HG02623 (cell line): Measurements from ENCODE around the gene C1R.
"Not testable (repeated sequence)": the region's sequence is repeated elsewhere in the genome, so short reads cannot be mapped to it uniquely, and the experiment has no call there.

Source experiments
- ATAC-seq: cut with Tn5 transposase; IDR thresholded peaks from one replicate; pipeline ENCODE4 v1.9.1; 2021; ENCODE audit warnings: moderate library complexity; ENCODE audit not compliant: unreplicated experiment

Gene C1R

DNA sequence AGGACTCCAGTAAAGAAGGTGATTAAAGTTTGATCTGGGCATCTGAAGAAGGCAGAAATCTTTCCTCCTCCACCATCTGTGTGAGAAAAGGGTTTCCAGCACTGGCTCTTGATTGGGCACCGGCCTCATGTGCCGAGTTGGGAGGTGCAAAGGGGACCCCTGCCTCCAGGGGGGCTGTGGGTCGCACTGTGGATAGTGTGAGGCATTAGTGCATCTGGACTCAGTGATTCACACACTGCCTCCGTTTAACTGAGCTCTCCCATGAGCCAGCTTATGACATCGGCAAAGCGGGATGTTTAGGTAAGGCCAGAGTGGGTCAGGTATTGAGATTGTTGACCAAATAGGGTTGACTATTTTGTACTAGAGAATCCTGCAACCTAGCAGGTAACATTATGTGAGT, 22.9 kb downstream of the C1R start:
- no peak for ATAC-seq

- no peak for ATAC-seq
These were observed 23.3 kb downstream of the C1R start for GRCh38 chr12:7068994-7069346.

- ATAC-seq = no peak
These were observed 23.8 kb downstream of the C1R start for GRCh38 chr12:7068240-7068993.

GRCh38 chr12:7067096-7067495, 25.1 kb downstream of the C1R start:
- no peak for ATAC-seq

DNA sequence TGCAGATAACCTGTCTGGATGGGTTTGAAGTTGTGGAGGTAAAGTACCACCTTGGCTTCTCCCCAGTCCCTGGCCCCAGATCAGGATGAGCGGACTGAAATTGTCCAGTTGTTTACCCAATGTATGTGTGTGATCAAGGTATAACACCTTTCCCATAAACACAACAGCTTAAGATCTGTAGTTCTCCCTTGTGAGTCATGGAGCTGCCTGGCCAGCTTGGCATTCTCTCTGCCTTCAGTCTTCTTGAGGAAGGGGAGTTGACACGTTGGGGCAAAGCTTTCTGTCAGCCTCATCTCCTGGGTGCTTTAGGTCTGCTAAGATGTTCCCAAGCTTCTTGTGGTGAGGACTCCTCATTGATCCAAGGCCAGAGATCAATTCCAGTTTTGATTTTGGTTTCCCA, 25.6 kb downstream of the C1R start:
- no peak for ATAC-seq

DNA sequence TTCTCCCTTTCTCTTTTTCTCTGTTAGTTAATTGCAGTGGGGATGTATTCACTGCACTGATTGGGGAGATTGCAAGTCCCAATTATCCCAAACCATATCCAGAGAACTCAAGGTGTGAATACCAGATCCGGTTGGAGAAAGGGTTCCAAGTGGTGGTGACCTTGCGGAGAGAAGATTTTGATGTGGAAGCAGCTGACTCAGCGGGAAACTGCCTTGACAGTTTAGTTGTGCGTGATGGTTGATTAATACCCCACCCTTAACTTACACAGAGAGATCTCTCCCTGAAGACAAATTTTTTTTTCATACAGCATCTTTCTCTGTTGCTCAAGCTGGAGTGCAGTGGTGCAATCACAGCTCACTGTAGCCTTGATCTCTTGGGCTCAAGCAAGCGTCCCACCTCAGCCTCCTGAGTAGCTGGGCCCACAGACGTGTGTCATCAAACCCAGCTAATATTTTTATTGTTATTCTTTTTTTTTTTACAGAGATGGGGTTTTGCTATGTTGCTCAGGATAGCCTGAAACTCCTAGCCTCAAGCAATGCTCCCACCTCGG, 27.1 kb downstream of the C1R start:
- ATAC-seq = no peak

DNA sequence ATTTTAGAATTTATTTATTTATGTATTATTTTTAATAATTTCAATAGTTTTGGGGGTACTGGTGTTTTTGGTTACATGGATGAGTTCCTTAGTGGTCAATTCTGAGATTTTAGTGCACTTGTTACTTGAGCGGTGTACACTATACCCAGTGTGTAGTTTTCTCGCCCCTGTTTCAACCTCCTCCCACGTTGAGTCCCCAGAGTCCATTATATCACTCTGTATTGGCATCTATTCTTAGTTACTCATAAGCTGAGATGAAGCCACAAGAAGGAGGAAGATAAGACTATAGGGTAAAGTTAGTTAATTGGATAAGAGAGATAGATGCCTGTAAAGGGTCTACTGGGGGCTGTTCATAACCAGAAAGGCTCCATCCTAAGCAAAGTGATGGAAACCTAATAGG, 27.7 kb downstream of the C1R start:
- ATAC-seq = no peak

DNA sequence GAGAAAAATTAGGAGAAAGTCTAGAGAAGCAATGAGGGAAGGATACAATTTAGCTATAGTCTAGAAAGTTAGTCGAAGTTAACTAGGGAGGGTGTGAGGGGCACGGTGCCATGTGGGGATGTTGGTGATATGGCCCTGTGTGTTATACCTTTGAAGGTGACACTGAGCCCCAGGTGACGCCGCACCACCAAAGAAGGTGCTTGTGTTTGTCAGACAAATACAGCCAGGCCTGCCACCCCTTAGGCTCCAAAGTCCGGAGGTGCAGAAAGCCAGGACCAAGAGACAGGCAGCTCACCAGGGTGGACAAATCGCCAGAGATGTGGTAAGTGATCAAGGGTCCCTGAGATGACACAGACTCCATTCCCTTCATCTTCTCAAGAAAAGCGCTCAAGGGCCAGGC, 30.6 kb downstream of the C1R start:
- ATAC-seq = no peak

GRCh38 chr12:7061138-7061537, 31.1 kb downstream of the C1R start:
- no peak for ATAC-seq

DNA sequence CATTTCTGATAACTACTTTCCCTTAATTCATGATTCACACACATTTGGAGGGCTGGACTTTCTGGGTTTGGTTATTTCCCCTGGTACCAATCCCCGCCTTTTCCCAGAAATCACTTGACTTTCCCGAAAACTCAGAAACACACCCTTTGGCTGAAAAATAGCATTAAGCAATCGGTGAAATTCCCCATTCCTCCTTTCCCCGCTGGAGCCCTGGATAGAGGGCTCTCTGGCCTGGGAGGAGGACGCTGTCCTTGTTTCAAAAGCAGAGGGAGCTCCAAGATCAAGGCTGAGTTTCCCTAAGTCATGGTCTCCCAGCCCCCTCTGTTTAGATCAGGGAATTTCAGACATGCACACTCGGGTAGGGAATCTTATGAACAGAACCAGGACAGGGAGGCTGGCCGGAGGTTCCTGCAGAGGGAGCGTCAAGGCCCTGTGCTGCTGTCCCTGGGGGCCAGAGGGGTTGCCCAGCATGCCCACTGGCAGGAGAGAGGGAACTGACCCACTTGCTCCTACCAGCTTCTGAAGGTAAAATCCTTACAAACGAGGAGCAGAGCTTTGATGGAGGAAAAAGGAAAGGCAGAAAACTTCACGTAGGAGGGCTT, 31.8 kb downstream of the C1R start, which contains the start of gene C1S:
Gene C1S (plus strand): TSS at position 366 of the 602 bp plus-strand sequence. CDS start 1,195 bp downstream, outside the sequence.
- no peak for ATAC-seq

- ATAC-seq = no peak
These were observed 32.5 kb downstream of the C1R start for GRCh38 chr12:7059780-7060179.

GRCh38 chr12:7058850-7059395, 33.3 kb downstream of the C1R start:
- no peak for ATAC-seq

DNA sequence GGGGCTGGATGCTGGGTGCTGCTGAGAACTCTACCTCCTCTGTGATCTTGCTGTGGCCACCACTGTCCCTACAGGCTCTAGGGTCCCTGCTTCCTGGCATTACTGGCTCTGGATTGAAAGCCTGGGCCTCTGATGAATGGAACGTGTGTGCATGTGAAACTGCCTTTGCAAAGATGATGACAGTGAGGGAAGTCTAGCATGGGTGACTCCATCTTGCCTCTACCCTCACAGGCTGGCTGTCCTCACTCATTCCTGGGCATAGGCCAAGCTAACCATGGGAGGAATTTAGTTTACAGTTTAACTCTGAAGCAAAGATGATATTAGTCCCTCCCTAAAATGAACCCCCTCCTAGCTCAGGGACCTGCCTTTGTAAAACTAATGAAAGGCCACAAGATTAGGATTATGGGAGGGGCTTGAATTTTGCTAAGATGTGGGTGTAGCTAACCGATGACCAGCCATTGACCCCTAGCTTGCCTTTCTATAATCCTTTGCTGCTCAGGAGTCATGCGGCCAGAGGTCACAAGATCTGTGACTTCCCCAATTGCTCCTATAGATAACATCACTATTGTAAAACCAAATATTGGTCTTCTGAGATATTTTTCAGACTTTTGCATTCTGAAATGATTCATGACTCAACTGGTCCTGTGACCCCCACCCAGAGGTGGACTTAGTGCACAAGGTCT, 33.9 kb downstream of the C1R start:
- ATAC-seq = no peak

DNA sequence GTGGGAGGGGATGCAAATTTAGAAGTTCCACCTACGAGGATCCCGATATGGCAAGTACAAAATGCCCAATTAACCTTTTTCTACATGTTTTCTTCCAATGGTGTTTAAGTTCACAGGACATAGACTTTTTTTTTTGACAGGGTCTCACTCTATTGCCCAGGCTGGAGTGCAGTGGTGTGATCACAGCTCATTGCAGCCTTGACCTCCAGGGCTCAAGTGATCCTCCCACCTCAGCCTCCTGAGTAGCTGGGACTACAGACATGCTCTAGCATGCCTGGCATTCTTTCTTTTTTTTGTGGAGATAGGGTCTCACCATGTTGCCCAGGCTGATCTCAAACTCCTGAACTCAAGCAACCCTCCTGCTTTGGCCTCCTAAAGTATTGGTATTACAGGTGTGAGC, 36.5 kb downstream of the C1R start:
- not testable (repeated sequence) for ATAC-seq

DNA sequence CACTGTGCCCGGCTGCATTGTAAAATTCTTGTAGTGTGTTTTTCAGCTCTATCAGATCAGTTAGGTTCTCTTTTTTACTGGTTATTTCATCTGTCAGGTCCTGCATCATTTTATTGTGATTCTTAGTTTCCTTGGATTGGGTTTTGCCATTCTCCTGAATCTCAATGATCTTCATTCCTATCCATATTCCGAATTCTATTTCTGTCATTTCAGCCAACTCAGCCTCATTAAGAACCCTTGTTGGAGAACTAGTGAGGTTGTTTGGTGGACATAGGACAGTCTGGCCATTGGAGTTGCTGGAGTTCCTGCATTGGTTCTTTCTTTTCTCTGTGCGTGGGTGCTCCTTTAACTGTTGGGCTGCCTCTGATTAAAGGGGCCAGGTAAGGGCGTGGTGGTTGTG, 37.3 kb downstream of the C1R start:
- ATAC-seq = no peak

DNA sequence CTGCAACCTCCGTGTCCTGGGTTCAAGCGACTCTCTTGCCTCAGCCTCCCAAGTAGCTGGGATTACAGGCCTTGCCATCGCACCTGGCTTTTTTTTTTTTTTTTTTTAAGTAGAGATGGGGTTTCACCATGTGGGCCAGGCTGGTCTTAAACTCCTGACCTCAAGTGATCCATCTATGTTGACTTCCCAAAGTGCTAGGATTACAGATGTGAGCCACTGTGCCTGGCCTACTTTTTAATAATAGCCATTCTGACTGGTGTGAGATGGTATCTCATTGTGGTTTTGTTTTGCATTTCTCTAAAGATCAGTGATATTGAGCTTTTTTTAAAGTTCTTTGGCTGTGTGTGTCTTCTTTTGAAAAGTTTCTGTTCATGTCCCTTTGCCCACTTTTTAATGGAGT, 42.3 kb downstream of the C1R start:
- not testable (repeated sequence) for ATAC-seq

DNA sequence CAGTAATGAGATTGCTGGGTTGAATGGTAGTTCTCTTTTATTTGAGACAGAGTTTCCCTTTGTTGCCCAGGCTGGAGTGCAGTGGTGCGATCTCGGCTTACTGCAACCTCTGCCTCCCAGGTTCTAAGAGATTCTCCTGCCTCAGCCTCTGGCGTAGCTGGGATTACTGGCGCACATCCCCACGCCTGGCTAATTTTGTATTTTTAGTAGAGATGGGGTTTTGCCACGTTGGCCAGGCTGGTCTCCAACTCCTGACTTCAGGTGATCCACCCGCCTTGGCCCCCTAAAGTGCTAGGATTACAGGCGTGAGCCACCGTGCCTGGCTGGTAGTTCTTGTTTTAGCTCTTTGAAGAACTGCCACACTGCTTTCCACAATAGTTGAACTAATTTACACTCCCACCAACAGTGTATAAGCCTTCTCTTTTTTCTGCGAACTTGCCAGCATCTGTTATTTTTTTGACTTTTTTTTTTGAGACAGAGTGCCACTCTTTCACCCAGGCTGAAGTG, 42.7 kb downstream of the C1R start:
- not testable (repeated sequence) for ATAC-seq

GRCh38 chr12:7047306-7047705, 44.9 kb downstream of the C1R start:
- ATAC-seq = no peak

DNA sequence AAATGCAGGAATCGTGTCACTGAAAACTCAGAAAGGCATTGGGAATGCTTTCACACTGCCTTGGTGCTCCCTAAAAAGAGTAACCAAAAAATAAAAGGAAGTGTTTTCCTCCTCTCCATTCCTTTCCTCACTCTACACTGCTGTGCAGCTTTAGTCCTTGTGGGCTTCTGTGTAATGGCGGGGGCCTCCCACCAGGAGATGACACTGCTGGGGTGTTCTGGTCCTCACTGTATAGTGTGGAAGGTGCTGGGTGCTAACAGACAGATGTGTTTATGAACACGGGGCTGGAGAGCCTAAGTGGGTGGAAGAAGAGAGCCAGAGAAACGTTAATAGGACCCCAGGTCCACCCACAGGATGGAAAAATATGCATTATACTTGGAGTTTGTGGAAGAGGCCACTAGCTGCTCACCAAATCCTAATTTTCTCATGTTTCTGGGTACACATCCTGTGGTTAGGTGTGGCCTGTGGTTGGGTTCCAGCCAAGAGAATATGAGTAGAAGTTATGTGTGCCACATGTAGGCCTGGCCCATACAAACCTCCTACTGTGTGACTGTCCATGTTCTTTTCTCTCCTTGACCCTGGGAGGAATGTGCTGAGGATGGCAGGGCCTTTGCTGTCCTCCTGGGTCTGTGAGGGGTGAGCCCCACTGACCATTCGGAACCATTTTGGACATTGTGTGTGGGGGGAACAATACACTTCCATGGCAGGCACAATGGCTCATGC, 45.7 kb downstream of the C1R start:
- ATAC-seq = no peak

GRCh38 chr12:7045913-7046312, 46.3 kb downstream of the C1R start:
- ATAC-seq = no peak

- no peak for ATAC-seq
These were observed 49.4 kb downstream of the C1R start for GRCh38 chr12:7042842-7043241.
